Measurements from ENCODE around the gene EFTUD2.

DNA sequence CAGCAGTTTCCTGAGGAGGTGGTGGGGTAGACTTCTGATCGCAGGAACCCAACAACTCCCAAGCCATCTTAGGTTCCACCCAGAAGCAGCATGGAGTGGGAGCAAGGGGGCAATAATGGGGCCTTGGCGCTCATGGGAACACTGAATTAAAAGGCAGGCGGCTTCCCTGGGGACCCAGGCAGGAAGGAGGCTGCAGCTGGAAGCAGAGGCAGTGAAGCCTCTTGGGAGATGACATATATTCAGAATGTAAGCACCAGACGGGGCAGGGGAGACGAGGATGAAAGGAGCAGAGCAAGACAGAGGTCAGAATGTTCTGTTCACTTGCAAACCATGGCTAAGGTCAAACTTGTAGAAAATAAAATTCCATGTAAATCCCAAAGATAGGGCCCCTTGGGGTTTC lies 48.6 kb downstream of the EFTUD2 start:
- no peak for TF ChIP-seq ZNF274 (IDR thresholded peaks at IDR 0.05; ENCODE audit: low read depth, low read length)
- TF ChIP-seq REST (IDR thresholded peaks at IDR 0.05; ENCODE audit: low read depth), result no peak
- TF ChIP-seq, protein P1, sequence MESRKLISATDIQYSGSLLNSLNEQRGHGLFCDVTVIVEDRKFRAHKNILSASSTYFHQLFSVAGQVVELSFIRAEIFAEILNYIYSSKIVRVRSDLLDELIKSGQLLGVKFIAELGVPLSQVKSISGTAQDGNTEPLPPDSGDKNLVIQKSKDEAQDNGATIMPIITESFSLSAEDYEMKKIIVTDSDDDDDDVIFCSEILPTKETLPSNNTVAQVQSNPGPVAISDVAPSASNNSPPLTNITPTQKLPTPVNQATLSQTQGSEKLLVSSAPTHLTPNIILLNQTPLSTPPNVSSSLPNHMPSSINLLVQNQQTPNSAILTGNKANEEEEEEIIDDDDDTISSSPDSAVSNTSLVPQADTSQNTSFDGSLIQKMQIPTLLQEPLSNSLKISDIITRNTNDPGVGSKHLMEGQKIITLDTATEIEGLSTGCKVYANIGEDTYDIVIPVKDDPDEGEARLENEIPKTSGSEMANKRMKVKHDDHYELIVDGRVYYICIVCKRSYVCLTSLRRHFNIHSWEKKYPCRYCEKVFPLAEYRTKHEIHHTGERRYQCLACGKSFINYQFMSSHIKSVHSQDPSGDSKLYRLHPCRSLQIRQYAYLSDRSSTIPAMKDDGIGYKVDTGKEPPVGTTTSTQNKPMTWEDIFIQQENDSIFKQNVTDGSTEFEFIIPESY (IDR thresholded peaks at IDR 0.05; ENCODE audit: extremely low read depth, insufficient replicate concordance, low read length), result no peak
